ENCODE measurements around the gene SAMD4A. TPM values are rescaled to one million over a fixed set of nuclear protein-coding genes. Genes with fewer than 3 reads are reported as not detected.

Gene SAMD4A
- total and polyA plus RNA-seq, 2 donors (not counting 1 experiment from before 2014, with no cell fraction given): 9.3 to 39.8 TPM

GRCh38 chr14:54742492-54743350 lies 175.8 kb downstream of the SAMD4A start:
- Histone ChIP-seq H3K27ac (ENCODE audit: insufficient read depth, low read length) (no peak overlapping the region), H3K79me2 (ENCODE audit: control insufficient read depth, insufficient read depth, low read length) (peaks cover 20% of the 10 kb centered on the region), H3K9me3 (ENCODE audit: control insufficient read depth, insufficient read depth, low read depth, low read length) (no peaks in the 10 kb centered on the region), H3K4me2 (ENCODE audit: extremely low read depth, insufficient read depth, low read length) (no peak overlapping the region), H3K27me3 (ENCODE audit: control insufficient read depth, insufficient read depth, low read length) (no peaks in the 10 kb centered on the region), H3K4me1 (ENCODE audit: control insufficient read depth, extremely low read depth, insufficient read depth, low read length) (no peaks in the 10 kb centered on the region), H3K4me3 (replicated peaks in 1 of 4; ENCODE audit: control extremely low read depth in 1 of 4, insufficient read depth in 1 of 4, low read depth in 3 of 4, low read length in 4 of 4) (no peak overlapping the region), H2AFZ (ENCODE audit: low read length) (no peak overlapping the region), H3K36me3 (ENCODE audit: control insufficient read depth, insufficient read depth, low read length) (no peaks in the 10 kb centered on the region), H3K9ac (ENCODE audit: insufficient read depth, low read length) (no peak overlapping the region), H4K20me1 (ENCODE audit: control insufficient read depth, extremely low read depth, insufficient read depth, low read length) (no peaks in the 10 kb centered on the region)
- TF ChIP-seq, protein P1, sequence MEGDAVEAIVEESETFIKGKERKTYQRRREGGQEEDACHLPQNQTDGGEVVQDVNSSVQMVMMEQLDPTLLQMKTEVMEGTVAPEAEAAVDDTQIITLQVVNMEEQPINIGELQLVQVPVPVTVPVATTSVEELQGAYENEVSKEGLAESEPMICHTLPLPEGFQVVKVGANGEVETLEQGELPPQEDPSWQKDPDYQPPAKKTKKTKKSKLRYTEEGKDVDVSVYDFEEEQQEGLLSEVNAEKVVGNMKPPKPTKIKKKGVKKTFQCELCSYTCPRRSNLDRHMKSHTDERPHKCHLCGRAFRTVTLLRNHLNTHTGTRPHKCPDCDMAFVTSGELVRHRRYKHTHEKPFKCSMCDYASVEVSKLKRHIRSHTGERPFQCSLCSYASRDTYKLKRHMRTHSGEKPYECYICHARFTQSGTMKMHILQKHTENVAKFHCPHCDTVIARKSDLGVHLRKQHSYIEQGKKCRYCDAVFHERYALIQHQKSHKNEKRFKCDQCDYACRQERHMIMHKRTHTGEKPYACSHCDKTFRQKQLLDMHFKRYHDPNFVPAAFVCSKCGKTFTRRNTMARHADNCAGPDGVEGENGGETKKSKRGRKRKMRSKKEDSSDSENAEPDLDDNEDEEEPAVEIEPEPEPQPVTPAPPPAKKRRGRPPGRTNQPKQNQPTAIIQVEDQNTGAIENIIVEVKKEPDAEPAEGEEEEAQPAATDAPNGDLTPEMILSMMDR (conservative IDR thresholded peaks at IDR 0.05 in 1 of 2, IDR thresholded peaks at IDR 0.05 in 1 of 2; ENCODE audit: low read depth in 1 of 2, low read length in 2 of 2): no peak
- TF ChIP-seq EZH2 (IDR thresholded peaks at IDR 0.05; ENCODE audit: low read length, missing control alignments): no peak
- DNase-seq (ENCODE audit: low read depth in 2 of 2): no peak

DNA sequence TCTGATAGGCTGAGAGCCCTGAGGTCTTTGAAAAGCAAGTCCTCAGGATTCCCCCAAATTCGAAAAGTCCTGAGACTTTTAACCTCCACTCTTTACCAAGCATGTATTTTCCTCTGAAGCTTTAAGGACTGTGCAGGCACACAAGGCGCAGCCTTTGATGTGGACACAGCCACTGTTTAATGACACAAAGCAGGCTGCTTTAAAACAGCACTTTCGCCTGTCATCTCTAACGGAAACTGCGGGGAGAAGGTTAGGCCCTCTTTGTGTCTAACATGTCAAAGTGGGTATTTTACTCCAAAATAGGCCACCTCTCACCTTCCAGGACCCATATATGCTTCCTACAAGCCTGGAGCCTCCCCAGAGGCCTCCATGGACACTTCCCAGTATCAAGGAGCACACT lies 176.5 kb downstream of the SAMD4A start:
- no peak overlapping the region for H3K4me3 ChIP-seq (replicated peaks in 1 of 4; ENCODE audit: control extremely low read depth in 1 of 4, insufficient read depth in 1 of 4, low read depth in 3 of 4, low read length in 4 of 4)
- H3K79me2 ChIP-seq (ENCODE audit: control insufficient read depth, insufficient read depth, low read length): peaks cover 15% of the 10 kb centered on the region
- DNase-seq (ENCODE audit: low read depth in 2 of 2): no peak
- no peak overlapping the region for H2AFZ ChIP-seq (ENCODE audit: low read length)
- H3K4me2 ChIP-seq (ENCODE audit: extremely low read depth, insufficient read depth, low read length): no peak overlapping the region
- H3K27me3 ChIP-seq (ENCODE audit: control insufficient read depth, insufficient read depth, low read length): no peaks in the 10 kb centered on the region
- no peaks in the 10 kb centered on the region for H3K36me3 ChIP-seq (ENCODE audit: control insufficient read depth, insufficient read depth, low read length)
- no peaks in the 10 kb centered on the region for H4K20me1 ChIP-seq (ENCODE audit: control insufficient read depth, extremely low read depth, insufficient read depth, low read length)
- H3K9me3 ChIP-seq (ENCODE audit: control insufficient read depth, insufficient read depth, low read depth, low read length): no peaks in the 10 kb centered on the region
- no peak overlapping the region for H3K27ac ChIP-seq (ENCODE audit: insufficient read depth, low read length)
- no peak overlapping the region for H3K9ac ChIP-seq (ENCODE audit: insufficient read depth, low read length)
- TF ChIP-seq, protein P1 (conservative IDR thresholded peaks at IDR 0.05 in 1 of 2, IDR thresholded peaks at IDR 0.05 in 1 of 2; ENCODE audit: low read depth in 1 of 2, low read length in 2 of 2): no peak
- no peak for TF ChIP-seq EZH2 (IDR thresholded peaks at IDR 0.05; ENCODE audit: low read length, missing control alignments)
- no peaks in the 10 kb centered on the region for H3K4me1 ChIP-seq (ENCODE audit: control insufficient read depth, extremely low read depth, insufficient read depth, low read length)

DNA sequence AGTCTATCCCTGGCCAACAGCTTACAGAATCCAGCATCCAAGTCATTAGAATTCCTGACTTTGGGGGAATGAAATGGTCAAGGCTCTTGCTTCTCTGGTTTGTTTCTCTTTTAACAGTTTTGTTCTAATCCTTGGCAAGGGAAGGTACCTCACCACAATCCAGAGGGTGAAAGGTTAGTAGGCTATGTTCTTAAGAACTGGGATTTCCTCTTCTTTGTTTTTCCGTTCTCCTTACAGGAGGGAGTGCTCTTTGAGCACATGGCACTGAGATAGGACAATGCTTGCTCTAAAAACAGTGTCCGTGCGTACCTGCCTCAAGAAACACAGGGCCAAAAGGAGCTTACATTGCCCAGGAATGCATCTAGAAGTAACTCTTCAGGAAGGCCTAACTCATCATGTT lies 179.1 kb downstream of the SAMD4A start:
- H3K9ac ChIP-seq (ENCODE audit: insufficient read depth, low read length): no peak overlapping the region
- no peaks in the 10 kb centered on the region for H4K20me1 ChIP-seq (ENCODE audit: control insufficient read depth, extremely low read depth, insufficient read depth, low read length)
- no peak overlapping the region for H2AFZ ChIP-seq (ENCODE audit: low read length)
- no peak overlapping the region for H3K27ac ChIP-seq (ENCODE audit: insufficient read depth, low read length)
- no peak overlapping the region for H3K4me3 ChIP-seq (replicated peaks in 1 of 4; ENCODE audit: control extremely low read depth in 1 of 4, insufficient read depth in 1 of 4, low read depth in 3 of 4, low read length in 4 of 4)
- TF ChIP-seq, protein P1 (conservative IDR thresholded peaks at IDR 0.05 in 1 of 2, IDR thresholded peaks at IDR 0.05 in 1 of 2; ENCODE audit: low read depth in 1 of 2, low read length in 2 of 2): no peak
- TF ChIP-seq EZH2 (IDR thresholded peaks at IDR 0.05; ENCODE audit: low read length, missing control alignments): no peak
- no peak overlapping the region for H3K4me2 ChIP-seq (ENCODE audit: extremely low read depth, insufficient read depth, low read length)
- DNase-seq (ENCODE audit: low read depth in 2 of 2): no peak
- H3K9me3 ChIP-seq (ENCODE audit: control insufficient read depth, insufficient read depth, low read depth, low read length): no peaks in the 10 kb centered on the region
- peaks cover 5% of the 10 kb centered on the region for H3K36me3 ChIP-seq (ENCODE audit: control insufficient read depth, insufficient read depth, low read length)
- peaks cover 5% of the 10 kb centered on the region for H3K79me2 ChIP-seq (ENCODE audit: control insufficient read depth, insufficient read depth, low read length)
- H3K4me1 ChIP-seq (ENCODE audit: control insufficient read depth, extremely low read depth, insufficient read depth, low read length): no peaks in the 10 kb centered on the region
- H3K27me3 ChIP-seq (ENCODE audit: control insufficient read depth, insufficient read depth, low read length): no peaks in the 10 kb centered on the region

All from fibroblast of lung (primary cell).